C1 segment of cervical spinal cord (tissue), 14 donors: Measurements from ENCODE around the gene MRPS11.
A peak's percentile ranks its signal among the peaks of the same experiment; 100 is the strongest.
"Not testable (repeated sequence)": the region's sequence is repeated elsewhere in the genome, so short reads cannot be mapped to it uniquely, and the experiment has no call there.

ENCODE experiments used
- DNase-seq, 14 donors: peaks; one replicate each; lab custom pipeline; 2025; lab: John Stamatoyannopoulos, UW

The MRPS11 gene

GRCh38 chr15:88489321-88489720 lies 21.8 kb downstream of the MRPS11 start:
- no peak for DNase-seq

DNA sequence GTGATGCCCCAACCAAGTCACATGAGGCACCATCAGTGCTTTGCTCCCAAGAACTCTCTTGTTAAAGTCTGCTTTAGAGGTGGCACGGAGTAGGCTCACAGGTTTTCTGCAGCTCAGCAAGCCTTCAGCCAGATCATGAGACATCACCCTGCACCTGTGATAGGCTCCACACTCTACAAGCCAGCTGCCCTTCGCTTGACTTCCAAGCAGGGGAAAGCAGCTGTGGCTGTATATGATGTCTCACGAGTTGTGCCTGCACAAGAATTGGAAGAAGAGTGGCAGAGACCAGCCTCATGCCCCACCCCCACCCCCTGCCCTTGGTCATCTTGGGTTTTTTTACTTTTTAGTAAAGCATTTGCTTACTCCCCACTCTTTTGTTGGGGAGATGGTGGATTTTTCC lies 22.5 kb downstream of the MRPS11 start:
- DNase-seq: no peak

DNA sequence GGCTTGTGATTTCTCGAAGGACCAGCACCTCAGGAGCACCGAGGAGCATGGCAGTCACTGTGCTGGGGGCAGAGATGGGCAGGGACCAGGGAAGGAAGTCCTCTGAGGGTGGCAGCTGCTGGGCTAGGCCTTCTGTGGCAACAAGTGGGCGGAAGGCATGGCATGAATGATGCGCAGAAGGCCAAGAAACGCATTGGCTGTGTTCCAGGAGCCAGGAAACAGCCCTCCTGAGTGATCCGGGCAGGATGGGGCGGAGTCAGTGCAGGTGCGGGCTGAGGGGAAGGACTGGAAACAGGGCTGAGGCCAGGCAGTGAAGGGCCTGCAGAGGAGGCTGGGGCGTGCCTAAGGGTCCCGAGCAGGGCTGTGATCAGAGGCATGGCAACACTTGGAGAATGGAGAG lies 23.6 kb downstream of the MRPS11 start:
- peak in 1 of 14 donors; percentile 42 for DNase-seq

DNA sequence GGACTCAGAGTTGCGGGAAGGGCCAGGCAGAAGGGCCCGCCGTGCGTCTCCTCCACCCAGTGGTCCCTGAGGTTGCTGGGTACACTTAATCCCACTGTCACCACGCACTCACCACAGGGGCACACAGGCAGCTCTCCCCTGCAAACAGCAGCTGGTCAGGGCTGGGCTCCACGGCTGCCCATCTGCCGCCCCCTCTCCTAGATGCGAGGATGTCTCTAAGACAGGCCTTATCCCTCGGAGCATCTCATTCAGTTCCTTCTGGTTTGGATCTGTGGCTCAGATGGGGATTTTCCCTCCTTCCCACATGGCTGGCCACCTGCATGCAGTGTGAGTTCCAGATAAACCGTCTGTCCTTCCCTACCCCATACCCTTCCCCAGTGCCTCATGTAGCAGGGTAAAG lies 26.3 kb downstream of the MRPS11 start:
- DNase-seq: no peak

DNA sequence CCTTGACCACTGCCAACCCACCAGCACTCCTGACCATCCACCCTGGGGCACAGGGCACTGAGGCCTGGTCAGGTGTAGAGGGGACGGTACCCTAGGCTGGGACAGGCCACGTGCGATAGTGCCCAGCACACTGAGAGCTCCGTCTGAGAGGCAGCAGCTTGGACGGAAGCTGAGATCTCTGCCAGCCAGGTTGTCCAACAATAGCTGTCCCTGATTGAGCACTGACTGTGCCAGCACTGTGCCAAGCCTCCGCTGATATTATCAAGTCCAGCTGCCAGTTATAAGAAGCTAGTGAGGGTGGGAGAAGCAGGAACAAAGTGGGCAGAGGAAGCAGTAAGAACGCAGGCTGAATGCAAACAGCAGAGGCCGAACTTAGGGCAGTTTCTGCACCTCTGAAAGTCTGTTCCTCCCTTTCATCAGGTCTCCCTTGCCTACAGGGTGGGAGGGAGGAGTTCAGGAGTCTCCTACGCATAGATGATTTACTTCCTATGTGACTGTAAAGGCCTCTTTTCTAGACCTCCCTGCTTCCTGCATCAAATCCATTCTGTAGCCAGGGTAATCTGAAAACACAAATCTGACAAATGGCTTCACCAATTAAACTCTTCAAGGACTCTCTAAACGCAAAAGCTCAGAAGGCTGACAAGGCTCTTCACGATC lies 29.7 kb downstream of the MRPS11 start:
- DNase-seq: peak in 1 of 14 donors; percentile 67

GRCh38 chr15:88498996-88499395 lies 31.5 kb downstream of the MRPS11 start:
- no peak for DNase-seq

DNA sequence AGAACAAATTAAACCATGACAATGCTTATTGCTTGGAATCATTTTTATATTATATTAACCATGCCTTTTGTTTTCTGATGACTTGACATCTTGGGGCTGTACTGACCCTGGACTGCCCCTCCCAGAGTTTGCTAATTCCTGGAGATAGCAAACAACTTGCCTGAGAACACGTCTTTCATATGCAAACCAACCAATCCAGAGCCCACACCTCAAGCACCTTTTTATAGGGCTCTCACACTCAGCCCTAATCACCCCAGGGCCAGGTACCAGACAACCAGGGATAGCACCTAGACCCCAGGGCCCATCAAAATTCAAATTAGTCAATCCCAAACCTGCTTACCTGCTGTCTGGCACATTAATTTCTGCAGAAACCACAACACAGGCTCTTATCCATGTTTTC lies 36.9 kb downstream of the MRPS11 start:
- no peak for DNase-seq

GRCh38 chr15:88505721-88506120 lies 38.2 kb downstream of the MRPS11 start:
- no peak for DNase-seq

DNA sequence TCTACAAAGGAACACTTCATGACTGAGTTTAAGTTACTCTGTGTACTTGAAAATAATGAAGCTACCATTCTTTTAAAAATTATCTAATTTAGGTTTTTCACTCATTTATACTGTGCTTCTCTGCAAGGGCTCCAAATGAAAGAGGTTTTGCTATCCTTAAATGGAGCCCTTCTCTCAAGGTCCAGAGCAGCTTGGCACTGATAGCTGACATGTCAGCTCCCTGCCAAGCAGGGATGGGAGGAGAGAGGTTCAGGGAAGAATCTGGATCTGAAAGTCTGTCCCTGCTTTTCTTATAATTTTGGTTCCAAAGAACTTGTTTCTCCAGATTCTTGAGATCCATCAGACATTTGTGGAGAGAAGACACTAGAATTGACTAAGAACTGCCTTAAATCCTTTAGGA lies 39.1 kb downstream of the MRPS11 start:
- no peak for DNase-seq

DNA sequence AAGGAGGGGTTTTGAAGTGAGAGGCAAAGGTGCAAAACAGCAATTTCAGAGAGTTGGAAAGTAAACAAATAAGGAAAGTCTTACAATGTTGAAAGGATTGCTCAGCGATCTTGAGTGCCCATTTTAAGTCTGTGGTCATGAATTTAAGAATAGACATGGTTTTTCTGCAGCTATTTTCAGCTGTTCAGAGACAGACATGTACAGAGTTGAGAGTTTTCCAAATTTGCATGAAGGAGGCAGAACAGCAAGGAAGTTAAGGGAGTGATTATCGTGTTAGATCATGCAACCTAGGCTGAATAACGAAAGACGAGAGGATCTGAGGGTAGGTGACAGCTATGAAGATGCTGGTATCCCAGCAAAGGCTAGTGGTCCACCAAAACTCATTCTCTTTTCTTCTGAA lies 41.8 kb downstream of the MRPS11 start:
- no peak for DNase-seq

GRCh38 chr15:88509964-88510363 lies 42.5 kb downstream of the MRPS11 start:
- no peak for DNase-seq

GRCh38 chr15:88511161-88511560 lies 43.7 kb downstream of the MRPS11 start:
- DNase-seq: no peak

DNA sequence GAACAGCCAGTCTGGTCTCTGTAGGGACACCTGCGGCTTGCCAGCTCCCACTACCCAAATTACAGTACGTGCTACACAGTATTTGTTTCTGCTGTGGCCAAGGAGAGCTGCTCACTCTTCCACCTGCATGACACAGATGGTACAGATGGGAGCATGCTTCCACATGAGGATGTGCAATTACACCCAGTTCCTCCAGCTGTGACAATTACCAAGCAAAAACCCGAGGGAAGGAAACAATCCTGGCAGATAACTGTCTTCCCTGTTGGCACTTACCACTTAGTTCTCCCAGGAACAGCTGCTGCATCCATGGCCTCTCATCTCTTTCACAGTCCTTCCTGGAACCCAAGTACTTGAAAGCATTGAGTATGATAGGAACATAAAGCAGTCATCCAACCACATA lies 44.6 kb downstream of the MRPS11 start:
- DNase-seq: no peak

- no peak for DNase-seq
Observed at GRCh38 chr15:88512601-88513000, 45.1 kb downstream of the MRPS11 start.

- no peak for DNase-seq
Observed at GRCh38 chr15:88513195-88513594, 45.7 kb downstream of the MRPS11 start.

DNA sequence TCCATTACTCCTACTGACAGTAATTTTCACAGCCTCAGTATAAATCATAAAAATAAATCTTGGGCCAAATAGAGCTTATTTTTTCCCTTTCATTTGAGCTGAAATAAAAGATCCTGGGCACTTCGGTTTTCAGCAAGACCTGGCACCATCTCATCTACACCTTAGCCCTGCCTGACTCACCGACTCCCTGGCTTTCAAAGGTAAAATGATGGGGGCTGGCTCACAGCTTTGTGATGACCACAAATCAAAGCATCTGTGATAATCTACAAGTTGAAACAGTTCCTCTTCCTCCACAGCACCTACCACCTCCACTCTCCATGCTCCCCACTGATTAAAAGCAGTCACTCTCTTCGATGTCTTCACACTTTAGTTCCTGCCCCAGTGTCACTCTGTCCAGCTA lies 51.4 kb downstream of the MRPS11 start:
- DNase-seq: no peak

- DNase-seq: not testable (repeated sequence)
Observed at GRCh38 chr15:88524094-88524493, 56.6 kb downstream of the MRPS11 start.

DNA sequence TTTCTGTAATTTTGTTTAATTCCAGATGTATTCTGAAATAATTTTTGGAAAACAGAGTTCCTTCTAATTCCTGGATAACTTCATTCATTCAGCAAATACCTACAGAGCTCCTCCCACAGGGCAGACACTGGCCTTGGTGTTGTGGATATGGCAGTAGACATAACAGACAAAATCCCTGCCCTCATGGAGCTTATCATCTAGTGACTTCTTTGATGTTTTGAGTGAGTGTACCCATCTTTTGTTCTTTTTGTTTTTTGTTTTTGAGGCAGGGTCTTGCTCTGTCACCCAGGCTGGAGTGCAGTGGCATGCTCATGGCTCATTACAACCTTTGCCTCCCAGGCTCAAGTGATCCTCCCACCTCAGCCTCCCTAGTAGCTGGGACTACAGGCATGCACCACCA lies 57.9 kb downstream of the MRPS11 start:
- no peak for DNase-seq

- no peak for DNase-seq
Observed at GRCh38 chr15:88526247-88526879, 58.9 kb downstream of the MRPS11 start.

- DNase-seq: no peak
Observed at GRCh38 chr15:88529021-88529630, 61.6 kb downstream of the MRPS11 start.
